GM19240 (cell line): Measurements from ENCODE around the gene ST6GALNAC6.
A peak's percentile ranks its signal among the peaks of the same experiment; 100 is the strongest.

Experiments used
- DNase-seq: peaks from one replicate; pipeline ENCODE4 v3.0.0; 2011; ENCODE audit warnings: low spot score; ENCODE audit not compliant: insufficient read length

Gene ST6GALNAC6

GRCh38 chr9:127934248-127934647 lies 34.8 kb upstream of the ST6GALNAC6 start:
- DNase-seq: no peak

- DNase-seq: no peak
Measured at GRCh38 chr9:127931092-127931881, 31.9 kb upstream of the ST6GALNAC6 start.

- peak; percentile 87 for DNase-seq
Measured at GRCh38 chr9:127930231-127931091, 31.1 kb upstream of the ST6GALNAC6 start, which contains the start of gene PIP5KL1. Gene PIP5KL1 (minus strand): TSS chr9:127930777. CDS start chr9:127930752, 25 bp downstream.

GRCh38 chr9:127929625-127929979 lies 30.2 kb upstream of the ST6GALNAC6 start:
- no peak for DNase-seq

- DNase-seq: no peak
Measured at GRCh38 chr9:127928676-127929624, 29.5 kb upstream of the ST6GALNAC6 start.

- no peak for DNase-seq
Measured at GRCh38 chr9:127927988-127928675, 28.7 kb upstream of the ST6GALNAC6 start.

GRCh38 chr9:127927201-127927987 lies 28.0 kb upstream of the ST6GALNAC6 start:
- no peak for DNase-seq

GRCh38 chr9:127926906-127927200 lies 27.4 kb upstream of the ST6GALNAC6 start:
- no peak for DNase-seq

- DNase-seq: no peak
Measured at GRCh38 chr9:127925959-127926905, 26.8 kb upstream of the ST6GALNAC6 start.

GRCh38 chr9:127924736-127925444 lies 25.5 kb upstream of the ST6GALNAC6 start:
- no peak for DNase-seq

GRCh38 chr9:127923771-127924170 lies 24.4 kb upstream of the ST6GALNAC6 start:
- no peak for DNase-seq

- DNase-seq: no peak
Measured at GRCh38 chr9:127923046-127923445, 23.6 kb upstream of the ST6GALNAC6 start.

- peak; percentile 75 for DNase-seq
Measured at GRCh38 chr9:127921557-127922120, 22.2 kb upstream of the ST6GALNAC6 start.

- no peak for DNase-seq
Measured at GRCh38 chr9:127920794-127921193, 21.4 kb upstream of the ST6GALNAC6 start.

GRCh38 chr9:127919253-127919815 lies 19.9 kb upstream of the ST6GALNAC6 start:
- no peak for DNase-seq

- DNase-seq: no peak
Measured at GRCh38 chr9:127918183-127919107, 19.0 kb upstream of the ST6GALNAC6 start.

GRCh38 chr9:127917603-127918002 lies 18.2 kb upstream of the ST6GALNAC6 start:
- DNase-seq: no peak
